GM21515 (cell line): ENCODE measurements around the gene VCX3A.
"Not testable (repeated sequence)": the region's sequence is repeated elsewhere in the genome, so short reads cannot be mapped to it uniquely, and the experiment has no call there.

ENCODE experiments used
- ATAC-seq: cut with Tn5 transposase; IDR thresholded peaks from one replicate; pipeline ENCODE4 v1.9.1; 2021; ENCODE audit not compliant: unreplicated experiment

VCX3A gene

DNA sequence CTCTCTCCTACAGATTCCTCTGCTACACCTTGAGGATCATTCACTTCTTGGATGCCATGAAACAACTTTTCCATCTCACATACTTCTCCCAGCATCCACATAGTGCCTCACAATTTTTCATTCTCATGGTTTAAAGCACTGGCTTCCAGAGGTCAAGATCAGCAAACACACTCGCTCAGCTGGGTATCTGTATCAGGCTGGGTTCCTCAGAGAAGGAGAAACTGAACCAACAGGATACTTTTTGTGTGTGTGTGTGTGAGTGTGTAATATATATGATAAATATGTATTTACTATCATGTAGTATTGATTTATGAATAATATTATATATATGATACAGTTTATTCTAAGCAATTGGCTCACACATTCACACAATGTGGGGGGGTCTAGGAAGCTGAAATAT is at the start of gene VCX3A:
Gene VCX3A, minus strand, starts transcription at position 101 of the 400 bp plus-strand sequence. CDS start 621 bp downstream, outside the sequence.
- not testable (repeated sequence) for ATAC-seq

DNA sequence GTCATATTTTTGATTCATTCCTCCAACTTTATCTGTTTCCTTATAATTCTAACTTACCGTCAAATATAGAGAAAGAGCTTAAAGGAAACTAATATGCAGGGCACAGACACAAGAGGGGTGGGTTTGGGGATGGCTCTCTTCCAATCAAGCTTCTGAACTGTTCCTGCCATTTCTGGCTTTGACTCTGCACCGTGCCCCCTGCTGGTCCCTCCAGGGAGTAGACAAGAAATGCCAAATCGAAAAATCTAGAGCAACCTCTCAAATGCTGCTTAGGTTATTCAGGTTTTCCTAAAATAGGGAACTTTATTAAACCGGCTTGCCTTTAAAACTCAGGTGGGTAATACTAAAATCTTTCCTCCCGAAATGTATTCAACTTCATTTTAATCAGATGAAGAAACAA is 39.8 kb upstream of the VCX3A start:
- no peak for ATAC-seq

DNA sequence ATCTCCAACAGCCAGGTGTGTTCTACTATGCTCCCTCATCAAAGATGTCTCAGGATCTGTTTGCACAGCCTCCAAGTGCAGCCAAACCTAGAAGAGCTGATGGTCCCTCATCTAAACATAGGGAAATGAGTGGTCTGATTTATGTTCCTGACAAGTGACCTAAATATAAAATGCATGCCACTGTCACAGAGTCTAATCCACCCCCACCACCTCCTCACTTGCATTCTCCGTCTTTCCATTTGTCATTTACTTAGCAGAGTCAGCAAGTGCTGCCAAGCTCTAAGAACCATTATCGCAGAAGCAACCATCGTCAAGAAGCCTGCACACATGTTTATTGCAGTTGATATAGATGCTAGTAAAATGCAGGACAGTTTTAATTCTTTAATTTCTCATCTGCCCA is 33.1 kb upstream of the VCX3A start:
- ATAC-seq: no peak

DNA sequence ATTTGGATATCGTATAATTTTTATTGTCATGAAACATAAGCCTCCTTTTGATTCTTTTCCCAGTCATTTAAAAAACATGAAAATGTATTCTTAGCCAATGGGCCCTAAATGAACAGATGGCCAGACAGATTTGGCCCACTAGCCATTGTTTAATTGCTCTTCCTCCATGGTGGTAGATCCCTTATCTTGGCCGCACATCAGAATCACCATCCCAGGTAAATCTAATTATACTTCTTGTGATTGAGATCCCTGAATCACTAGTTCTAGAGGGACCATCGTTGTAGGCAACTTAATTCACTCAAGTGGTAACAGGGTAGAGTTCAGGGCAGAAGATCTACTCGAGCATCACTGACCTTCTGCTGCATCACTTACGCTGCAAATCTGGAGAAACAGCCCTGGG is 24.1 kb upstream of the VCX3A start:
- ATAC-seq: no peak

DNA sequence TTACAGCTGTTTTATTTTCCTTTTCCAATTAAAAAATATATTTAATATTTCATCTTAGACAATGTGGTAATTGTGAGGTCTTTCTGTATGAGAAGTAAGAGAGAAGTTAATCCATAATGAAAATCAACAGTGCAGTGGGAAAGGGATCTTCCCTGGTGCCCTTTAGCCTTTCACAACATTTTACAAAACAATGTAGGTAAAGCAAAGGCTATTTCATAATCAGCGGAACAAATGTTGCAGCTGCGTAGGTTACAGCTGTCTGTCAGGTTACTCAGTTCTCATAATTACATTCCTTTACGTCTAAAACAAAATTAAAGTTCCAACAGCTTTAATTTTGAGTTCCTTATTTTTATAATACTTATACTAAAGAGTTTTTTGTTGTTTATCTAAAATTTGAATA is 22.8 kb upstream of the VCX3A start:
- ATAC-seq: no peak

DNA sequence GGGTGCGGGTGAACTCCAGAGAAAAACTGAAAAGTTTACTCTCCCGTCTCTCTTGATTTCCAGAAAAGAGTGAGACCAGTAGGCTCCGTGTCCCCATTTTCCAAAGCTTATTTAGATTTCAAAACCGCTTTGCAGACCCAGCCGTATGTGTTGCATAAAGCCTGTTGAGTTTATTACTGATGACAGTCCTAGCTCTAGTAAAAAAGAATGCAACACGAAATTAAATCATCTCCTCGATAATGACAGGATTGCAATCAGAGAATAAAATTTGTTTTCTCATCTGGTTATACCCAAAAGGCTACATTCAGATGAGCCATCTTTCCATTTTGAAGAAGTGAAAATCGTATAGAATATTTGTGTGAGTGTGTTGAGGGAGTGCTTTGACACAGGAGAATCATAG is 16.1 kb upstream of the VCX3A start:
- no peak for ATAC-seq

DNA sequence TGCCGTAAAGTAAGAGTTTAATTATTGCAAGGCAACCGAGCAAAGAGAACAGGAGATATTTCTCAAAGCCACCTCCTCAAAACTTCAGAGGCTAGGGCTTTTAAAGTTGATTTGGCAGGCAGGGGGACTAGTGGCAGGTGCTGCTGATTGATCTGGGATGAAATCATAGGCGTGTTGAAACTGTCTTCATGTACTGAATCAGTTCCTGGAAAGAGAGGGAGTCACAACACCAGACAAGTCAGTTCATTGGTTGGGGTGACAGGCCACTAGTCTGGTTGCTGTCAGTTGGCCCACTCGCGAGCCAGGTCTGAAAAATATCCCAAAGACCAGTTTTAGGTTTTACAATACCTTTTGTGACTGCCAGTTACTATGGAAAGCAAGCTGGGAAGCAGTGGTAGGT is 10.8 kb upstream of the VCX3A start:
- no peak for ATAC-seq

DNA sequence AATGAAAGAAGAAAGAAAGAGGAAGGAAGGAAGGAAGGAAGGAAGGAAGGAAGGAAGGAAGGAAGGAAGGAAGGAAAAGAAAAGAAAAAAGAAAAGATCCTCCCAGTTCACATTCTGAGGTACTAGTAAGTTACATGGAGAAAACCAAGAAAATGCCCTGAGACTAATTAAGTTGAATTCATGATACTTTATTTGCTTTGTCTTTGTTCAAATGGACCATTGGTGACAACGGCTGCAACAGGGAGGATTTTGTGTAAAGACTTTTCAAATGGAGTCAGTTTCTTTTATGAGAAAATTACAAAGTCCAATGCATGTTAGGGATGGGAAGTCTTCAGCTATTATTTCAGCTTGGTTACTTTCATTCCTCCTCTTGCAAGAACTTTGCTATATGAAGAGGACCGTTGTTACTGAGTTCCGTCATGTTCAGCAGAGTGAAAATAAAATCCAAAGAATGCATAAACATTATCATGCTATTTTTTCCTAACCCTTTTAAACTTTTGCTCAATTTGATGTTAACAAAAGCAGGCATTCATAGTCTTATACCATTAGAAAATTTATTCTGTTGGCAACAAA is 8.3 kb downstream of the VCX3A start:
- ATAC-seq: no peak

DNA sequence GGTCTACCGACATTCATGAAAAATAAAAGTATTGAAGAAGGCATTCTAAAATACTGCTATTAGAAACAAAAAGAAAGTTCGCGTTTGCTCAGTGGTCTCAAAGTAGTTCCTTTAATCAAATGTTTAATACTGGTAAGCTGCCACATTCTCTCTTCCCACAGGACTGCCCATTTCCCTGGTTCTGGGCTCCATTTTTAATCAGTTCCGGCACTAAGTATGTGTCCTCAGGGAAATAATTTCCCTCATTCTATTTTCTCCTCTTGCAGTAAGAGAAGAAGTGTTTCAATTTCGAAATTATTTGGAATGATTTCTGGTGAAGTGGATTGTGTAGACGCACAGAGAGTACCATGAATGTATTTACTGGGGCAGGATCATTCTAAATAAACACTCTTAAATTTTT is 17.5 kb downstream of the VCX3A start:
- no peak for ATAC-seq

DNA sequence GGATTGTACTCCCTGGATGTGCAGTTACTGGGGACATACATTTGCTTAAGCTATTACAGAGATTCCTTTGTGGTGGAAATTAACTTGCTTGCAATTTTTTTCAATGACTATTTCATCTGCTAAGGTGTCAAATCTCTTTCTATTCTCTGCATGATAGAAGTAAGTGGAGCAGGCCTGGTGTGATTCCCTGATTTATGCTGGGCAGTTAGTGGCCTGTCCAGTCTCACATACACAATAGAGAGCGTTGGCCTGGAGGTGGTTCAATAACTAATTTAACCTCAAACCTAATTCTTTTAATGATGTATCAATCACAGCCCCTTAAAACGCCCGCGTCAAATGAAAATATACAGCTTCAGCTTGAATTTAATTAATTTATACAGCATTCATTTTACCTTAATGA is 28.5 kb downstream of the VCX3A start:
- no peak for ATAC-seq

DNA sequence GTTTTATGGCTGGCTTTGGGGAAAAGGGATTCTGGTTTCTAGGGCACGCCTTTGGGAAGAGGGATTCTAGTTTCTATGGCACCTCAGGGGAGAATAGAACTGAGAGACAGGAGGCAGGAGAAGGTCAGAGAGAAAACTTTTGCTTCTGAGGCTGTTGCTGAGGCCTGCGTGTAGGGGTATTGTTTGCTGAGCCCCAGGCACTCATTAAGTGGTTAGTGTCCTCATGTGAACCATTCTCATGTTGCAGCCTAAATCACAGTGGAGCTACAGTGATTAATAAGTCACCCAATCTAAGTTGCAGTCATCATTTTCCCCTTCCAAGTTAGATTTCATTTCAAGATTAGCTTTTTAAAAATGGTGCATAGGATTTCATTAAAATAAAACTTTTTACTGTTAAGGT is 29.0 kb downstream of the VCX3A start:
- ATAC-seq: no peak

DNA sequence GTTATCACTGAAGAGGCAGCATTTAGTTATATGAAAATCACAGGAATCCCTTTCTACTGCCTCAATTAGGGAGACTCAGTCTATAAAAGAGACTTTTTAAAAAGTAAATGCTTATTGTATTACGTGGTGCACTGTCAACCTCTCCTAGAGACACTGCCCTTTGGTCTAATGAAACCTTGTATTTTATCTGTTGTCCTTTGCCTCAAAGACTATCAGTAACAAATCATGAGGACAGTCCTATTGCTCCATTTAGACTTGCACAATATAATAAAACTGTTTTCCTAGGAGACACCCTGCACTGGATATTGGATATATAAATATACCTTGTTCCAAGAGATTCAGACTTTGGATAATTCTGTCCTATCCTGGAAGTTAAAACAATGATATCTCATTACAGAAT is 34.2 kb downstream of the VCX3A start:
- ATAC-seq: no peak

DNA sequence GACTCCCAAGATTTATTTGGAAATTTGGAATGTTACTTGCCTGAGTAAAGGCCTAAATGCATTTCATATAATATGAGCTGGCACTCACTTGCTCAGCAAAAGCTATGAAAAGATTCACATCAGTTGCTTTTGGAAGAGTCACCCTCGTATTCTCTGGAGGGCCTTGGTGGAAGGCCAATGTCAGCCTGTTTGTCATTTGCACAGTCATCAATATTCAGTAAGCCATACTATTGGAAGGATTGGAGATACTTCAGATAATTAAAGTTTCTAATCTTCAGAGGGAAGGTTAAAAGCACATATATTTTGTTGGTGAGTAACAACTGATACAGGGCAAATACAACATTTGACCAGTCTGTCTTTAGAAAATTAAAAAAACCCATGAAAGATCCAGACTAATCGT is 36.6 kb downstream of the VCX3A start:
- ATAC-seq: no peak
